Activated CD4-positive, alpha-beta T cell treated with anti-CD3 and anti-CD28 coated beads for 48 hours (primary cell): ENCODE data around the gene SARM1.
A peak's percentile ranks its signal among the peaks of the same experiment; 100 is the strongest.

Experiments used
- DNase-seq: peaks from one replicate; pipeline ENCODE4 v3.0.0-alpha.2; 2020

The SARM1 gene

DNA sequence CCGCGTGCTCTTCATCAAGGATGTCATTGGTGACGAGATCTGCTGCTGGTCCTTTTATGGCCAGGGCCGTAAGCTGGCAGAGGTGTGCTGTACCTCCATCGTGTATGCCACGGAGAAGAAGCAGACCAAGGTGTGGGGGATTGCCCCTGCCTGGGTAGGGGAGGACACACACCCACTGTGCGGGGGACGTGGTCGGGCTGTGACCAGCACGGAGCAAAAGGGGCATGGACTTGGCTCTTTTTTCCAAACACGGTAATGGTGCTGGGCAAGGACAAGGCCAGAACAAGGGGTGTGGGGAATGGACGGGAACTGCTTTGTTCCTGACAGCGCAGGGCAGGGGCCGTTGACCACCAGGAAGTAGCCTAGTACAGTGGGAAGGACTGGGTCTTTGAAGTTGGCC is 29.2 kb upstream of the SARM1 start:
- DNase-seq = no peak

DNA sequence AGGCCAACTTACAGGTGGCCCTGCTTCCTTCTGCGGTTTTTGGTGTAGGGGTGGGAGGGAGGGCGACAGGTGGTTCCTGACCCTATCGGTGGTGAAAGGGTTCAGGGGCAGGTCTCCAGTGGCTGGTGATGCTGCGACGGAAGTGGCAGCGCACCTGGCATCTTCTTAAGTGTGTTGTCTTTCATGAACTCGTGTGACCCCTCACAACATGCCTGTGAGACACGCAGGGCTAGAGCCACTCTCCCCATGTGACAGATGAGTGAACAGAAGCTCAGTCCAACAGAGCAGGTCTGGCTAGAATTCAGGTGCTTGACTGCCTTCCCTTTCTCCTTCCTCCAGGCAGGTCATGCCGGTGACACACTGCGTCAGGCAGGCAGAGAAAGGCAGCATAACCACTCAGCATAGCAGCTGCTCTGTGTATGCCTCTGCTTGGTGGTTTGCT is 28.0 kb upstream of the SARM1 start:
- DNase-seq = no peak

DNA sequence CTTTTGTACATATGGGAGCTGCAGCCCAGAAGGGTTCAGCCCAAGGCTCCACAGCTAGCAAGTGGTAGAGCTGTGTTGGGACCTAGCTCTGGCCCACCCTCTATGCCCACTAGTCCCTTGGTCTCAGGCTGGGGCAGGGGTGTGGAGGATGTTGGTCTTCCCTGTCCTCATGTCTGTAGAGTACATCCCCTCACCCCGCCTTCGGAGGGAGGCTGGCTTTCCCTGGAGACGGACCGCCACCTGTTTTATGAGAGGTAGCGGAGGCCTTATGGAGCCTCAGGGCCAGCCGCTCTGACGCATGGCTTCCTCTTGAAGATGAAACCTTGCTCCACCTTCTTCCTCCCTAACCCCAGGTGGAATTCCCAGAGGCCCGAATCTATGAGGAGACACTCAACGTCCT is 27.5 kb upstream of the SARM1 start:
- DNase-seq = no peak

DNA sequence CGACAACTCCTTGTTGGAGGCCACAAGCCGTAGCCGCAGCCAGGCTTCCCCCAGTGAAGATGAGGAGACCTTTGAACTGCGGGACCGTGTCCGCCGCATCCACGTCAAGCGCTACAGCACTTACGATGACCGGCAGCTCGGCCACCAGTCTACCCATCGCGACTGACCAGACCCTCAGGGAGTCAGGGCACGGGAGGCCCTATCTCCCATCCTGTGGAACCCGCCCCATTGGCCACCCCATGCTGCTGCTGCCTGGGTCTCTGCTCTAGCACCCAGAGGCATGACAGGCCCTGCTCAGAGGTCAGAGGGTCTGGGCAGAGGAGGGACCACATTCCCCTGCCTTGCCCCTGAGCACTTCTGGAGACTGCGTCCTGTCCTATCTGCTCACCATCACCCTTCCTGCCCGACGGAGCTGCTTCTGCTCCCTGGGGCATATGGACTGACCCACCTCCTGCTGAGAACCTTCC is 27.0 kb upstream of the SARM1 start:
- no peak for DNase-seq

DNA sequence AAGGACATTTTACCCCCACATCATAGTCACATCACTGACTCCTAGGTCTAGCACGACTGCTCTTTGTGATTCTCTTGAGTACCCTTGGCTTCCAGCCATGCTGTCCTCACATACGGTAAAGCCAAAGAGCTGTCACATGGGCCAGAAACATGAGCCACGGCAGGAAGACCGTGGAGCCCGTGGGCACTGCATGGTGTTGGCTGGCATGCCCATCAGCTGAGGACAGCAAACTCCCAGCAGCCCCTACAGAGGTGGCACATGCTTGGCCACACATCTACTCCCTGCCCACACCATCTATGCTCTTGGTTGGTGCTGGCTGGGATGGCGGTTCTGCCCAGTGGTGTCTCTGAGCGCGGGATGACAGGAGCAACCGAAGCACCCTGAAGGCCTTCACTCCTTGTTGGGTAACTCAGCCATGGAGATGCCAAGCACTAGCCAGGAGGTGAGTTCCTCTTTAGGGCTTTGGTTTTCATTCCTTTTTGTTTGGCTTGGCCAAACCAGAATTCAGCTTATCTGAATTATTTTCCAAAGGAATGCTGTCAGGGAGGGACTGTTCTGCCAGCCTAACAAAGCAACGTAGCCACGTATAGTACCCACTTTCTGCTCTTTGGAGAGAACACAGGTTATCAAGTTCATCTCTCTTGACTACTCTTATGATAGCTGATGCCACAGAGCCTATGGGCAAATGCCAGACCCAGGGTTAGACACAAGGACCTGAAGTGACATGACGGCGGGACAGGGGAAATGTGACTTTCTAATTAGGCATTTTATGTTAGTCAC is 25.9 kb upstream of the SARM1 start:
- no peak for DNase-seq

DNA sequence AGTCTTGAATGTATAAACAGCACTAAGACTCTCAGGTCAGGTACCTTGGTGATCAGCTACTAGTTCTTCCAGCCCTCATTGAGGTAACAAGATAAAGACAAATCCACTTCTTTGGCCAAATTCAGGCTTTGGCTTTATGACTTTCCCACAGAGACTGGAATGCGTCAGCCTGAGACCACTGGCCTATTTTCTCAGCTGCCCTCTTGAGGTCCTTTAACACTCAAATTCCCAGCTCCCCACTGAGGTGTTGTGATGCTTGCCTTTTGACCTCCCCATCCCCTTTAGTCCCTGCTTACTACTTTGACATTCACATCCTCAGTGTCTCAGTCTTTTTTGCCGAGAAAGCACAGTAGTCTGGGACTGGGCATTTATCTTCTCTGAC is 25.3 kb upstream of the SARM1 start:
- DNase-seq = no peak

DNA sequence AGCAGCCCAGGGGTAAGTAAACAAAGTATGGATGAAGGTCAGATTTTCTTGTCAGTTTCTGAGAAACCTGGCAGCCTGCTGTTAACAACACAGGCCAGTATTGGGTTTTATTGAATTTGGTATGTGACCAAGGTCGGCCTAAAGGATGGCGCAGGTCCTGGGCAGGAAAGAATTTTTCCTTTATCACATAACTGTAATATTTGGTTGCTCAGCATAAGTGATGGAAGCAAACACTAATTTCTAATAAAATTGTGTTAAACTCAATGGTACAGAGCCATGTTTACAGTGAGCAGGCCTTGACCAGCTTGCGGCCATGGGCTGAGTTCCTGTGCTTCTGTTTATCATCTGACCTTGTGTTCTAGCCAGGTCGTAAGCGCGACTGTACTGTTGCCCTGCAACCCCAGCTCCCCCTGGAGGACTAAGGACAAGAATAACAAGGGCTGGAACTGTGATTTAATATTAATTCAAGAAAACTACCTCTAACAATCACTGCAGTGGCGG is 24.7 kb upstream of the SARM1 start:
- DNase-seq = no peak

DNA sequence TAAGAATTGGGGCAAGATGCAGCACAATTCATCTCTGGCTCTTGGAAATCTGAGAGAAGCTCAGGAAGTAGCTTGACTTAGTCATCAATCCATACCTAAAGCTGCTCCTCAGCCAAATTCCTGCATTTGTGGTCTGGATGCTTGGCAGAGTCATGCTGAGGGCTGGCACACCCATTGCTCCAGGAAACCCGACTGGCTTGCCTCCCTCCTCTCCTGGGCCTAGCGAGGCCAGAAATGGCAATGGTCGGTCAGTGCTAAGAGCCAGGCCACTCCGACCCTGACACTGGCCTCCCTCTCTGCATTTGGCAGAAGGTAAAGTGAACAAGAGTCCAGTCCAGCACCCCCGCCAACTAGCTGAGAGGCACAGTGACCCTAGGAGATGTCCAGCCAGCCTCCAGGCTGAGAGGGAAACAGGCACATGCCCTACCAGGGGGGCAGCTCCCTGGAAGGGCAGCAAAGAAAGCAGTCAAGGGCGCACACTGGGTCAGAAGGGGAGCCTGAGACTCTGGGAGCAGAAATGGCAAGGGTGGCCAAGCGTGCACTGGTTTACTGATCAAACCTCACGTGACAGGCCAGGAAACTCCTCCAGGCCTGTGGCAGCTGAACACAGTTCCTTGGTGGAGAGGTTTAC is 24.1 kb upstream of the SARM1 start:
- no peak for DNase-seq

DNA sequence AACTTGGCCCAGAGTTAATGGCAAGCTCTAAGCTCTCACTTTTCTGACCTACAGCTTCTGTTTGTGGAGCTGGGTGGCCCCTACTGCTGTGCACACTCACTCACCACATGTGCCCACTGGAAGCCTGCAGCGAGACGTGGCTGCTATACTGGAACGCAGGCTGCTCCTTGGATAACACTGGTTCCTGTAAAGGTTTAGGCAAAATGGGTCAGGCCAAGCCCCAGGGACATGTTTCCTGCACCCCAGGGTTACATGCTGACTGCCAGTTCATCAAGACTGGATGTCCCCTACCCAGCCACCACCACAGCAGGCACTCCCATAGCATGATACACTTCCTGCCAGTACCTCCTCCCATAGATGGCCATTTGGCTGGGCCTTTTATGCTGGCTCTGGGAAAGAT is 22.5 kb upstream of the SARM1 start:
- no peak for DNase-seq

DNA sequence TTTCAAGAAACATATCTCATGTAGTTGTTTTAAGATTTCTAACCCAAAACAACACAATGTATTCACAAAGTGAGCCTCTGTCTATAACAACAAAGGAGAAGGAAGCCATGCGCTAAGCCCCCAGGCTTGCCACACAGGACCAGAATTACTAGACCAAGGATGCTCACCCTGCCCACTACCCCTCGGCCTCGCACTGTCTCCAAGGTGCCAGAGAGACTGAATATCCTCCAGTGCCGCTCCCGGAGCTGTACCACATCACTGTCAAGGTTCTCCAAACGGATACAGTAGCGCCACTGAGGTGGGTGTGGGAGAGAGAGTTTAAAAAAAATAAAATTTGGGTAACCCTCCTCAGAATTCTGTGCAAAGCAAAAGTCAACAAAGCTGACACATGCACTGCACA is 21.2 kb upstream of the SARM1 start:
- no peak for DNase-seq

DNA sequence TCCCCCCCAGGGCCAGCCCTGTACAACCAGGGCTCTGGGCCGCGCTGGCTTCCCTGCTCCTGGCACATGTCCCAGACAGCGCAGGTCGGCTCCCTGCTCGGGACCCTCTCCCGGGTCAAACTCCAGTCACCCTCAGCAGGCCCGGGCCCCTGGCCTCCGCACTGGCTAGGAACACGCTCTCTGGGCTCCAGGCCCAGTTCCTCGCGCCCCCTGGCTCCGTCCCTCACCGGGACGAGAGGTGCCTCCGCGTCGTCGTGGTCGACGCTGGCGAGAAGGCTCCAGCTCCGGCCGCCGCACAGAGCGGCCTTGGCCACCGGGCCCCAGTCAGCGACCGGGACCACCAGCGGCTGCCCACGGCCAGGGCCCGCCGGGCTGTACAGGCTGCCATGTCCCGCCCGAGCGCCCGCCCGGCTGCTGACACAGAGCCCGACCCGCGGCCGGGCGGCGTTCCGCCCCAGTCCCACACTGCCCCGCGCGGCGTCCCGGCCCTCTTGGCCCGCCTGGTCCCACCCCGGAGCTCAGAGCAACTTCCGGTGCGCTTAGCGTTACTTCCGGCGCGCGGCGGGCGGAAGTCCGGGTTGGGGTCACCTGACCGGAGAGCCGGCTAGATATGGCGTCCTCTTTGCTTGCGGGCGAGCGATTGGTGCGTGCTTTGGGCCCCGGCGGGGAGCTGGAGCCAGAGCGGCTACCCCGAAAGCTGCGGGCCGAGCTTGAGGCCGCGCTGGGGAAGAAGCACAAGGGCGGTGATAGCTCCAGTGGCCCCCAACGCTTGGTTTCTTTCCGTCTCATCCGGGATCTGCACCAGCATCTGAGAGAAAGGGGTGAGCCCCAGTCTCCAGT is 14.2 kb upstream of the SARM1 start, which contains the start of gene POLDIP2:
POLDIP2 (minus strand) TSS at position 467 of the 840 bp plus-strand sequence; CDS start at position 388, 79 bp downstream.
- DNase-seq = peak; percentile 97

DNA sequence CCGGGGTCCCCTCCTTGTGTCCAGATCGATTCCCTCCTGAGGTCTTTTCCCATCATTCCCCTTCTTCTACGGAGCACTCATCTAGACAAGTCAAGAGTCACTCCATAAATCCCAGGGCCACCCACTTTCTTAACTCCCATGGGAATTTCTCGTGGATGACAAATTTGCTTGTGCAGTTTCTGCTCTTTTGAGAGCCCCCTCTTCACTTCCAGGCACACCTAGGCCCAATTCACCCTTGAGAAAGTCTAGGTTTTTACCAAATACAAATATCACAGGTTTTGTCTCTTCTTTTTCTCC is 13.6 kb upstream of the SARM1 start:
- no peak for DNase-seq

DNA sequence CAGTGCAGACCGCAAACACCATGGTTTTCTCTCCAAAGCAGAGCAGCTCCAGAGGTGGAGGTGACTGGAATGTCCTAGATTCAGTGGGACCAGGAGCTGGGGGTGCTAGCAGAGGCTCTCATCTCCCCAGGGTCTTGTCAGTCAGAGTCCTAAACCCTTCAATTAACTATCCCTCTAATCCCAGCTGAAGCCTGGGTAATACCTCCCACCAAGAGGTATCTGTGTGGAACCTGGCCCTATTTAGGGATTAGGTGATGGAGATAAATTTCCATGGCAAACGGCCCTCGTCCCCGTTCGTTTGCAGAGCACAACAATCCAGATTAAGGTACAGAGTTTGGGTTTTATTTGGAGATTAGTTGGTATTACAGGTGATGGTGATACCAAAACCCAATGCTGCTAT is 8.3 kb upstream of the SARM1 start:
- no peak for DNase-seq

DNA sequence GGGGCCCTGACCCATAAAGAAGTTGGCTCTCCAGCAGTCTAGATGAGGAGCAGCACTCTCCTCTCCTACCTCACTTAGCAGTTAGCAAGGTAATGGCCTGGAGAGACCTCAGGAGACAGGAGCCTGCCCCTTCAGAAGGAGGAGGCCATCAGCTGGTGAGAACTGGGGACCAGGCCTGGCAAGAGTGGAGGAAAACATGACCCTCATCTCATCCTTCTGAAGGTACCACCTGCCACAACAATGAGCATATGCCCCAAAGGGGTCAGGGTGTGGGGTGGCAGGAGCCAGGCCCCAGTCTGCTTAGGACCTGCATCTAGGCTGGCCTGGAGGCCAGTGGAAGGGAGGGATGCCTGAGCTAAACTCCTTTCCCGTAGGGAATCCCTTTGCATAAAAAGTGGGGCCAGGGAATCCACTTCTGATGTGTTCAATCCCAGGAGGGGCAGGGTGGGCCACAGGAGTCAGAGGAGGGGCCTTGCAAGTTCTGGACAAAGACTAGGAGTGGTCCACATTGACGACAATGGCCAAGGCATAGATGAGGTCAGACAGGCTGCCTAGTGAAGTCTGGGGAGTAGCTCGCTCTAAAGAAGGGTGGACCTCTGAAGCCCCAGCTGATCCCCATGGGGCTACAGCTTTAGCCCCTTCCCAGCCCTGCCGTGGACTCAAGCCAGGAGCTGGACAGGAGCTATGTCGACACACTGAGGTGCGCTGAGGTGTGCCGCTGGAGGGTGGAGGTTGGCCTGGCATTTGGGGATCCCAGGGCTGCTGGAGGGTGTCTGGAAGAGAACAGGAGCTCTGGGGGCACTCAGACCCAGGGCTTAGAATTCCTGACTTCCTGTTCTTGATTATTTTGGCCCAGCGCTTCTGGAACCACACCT is 7.5 kb upstream of the SARM1 start:
- DNase-seq = no peak

DNA sequence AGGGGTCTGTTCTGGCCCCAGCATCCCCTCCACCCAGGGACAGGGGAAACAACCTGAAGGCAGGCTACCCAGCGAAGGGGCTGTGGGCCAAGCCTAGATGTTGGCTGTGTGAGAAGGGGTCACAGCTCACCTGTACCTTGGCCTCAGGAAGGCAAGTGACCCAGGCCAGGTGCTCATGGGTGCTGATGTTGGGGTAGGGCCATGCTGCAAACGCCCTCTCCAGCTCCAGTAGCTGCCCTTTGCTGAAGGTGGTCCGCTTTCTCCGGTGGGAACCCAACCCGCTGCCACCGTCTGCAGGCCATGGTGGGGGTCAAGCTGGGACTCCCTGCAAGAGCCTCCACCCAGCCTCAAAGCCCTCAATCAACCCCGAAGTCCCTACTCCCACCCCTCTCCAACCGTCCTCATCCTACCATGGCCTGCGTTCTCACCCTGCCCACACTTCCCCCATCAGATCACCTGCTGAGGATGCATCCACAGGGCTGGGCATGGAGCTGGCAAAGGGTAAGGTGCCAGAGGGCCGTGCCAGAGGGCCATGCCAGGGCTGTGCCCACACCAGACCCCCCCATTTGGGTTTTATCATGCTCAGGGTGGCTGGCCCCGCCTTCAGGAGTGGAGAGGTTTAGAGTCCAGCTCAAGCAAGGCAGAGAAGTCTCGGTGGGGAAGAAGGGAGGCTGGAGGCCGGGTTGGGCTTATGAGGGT is 6.7 kb upstream of the SARM1 start, which contains the start of gene SEBOX:
SEBOX (minus strand) TSS at position 535 of the 699 bp plus-strand sequence; CDS start at position 487, 48 bp downstream.
- DNase-seq = no peak

DNA sequence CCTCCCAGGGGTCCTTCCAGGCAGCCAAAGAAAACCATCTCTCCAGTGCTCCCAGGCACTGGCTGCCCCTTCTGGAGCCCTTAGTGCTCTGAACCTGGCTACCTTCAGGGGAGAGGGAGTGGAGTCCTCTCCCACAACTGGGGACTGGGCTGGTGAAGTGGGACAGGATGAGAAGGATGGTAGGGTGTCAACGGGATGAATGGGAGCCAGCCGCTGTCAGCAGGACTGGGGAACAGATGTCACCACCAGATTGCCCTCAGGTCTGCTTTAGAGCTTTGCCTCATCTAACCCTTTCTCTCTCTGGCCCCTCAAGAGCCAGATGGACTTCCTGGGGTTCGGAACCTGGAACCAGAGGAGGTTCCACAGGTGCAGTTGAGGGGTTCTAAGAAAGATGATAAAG is 6.0 kb upstream of the SARM1 start:
- DNase-seq = no peak

DNA sequence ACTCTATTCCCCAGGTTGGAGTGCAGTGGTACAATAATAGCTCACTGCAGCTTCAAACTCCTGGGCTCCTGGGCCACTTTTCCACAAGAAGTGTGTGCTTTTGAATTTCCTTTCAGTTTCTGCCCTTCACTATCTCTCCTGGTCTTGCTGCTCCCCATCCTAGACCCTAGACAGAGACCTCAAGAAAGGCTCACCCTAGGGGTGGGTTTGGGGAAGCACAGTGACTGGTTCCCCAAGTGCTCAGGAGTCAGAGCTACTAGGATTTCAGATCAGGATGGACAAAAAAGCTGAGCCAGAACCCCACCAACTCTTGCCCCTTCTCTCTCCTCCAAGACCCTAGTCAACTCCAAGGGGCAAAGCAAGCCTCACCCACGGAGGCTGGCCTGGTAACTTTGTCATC is 4.9 kb upstream of the SARM1 start:
- no peak for DNase-seq

DNA sequence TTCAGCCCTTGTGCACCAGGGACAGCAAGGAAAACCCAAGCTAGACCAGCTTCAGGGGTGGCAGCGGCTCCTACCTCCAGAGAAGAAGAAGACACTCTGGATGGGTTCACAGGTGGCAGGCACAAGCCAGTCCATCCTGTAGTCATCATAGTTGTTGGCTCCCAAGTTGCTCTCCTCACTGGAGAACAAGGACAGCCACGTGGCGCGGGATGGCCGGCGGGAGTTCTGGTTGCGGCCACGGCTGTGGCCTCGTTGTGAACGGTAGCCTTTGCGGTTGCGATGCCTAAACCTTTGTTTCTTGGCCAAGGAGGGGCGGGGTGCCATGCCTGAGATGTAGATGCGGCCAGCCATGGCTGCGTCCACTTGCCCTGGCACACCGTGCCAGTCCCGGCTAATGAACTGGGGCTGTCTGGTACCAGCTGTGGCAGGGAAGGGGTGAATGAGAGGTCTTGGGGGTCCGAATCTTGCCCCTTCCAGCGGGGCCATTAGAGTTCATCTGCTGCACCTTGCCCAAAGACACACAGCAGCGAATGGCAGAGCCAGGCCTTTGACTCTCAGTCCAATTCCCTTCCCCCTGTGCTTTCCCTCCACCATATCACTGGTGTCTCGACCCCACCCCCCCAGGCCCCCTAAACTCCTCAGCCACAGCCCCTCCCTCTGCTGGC is 3.7 kb upstream of the SARM1 start:
- no peak for DNase-seq

DNA sequence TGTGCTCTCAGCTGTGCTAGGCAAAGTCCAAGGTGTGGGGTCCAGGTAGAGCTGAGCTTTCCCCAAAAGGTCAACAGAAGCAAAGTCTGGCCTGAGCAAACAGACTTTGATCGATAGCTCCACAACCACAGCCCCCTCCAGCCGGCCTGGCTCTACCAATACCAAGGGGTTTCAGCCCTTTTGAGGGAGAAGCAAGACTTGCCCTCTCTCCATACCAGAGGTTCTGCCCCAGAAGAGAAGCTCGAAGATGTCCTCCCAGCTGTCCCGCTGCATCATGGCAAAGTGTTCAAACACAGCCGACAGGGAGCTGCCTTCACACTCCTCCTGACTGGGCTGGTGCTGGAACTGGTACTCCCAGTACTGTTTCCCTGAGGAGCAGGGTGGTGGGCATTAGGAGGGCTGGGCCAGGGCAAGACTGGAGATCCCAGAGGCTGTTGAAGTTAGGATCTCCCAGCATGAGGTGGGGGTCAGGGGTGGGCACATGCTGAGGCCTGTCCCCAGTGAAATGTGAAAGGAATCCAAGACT is 3.1 kb upstream of the SARM1 start:
- DNase-seq = no peak

DNA sequence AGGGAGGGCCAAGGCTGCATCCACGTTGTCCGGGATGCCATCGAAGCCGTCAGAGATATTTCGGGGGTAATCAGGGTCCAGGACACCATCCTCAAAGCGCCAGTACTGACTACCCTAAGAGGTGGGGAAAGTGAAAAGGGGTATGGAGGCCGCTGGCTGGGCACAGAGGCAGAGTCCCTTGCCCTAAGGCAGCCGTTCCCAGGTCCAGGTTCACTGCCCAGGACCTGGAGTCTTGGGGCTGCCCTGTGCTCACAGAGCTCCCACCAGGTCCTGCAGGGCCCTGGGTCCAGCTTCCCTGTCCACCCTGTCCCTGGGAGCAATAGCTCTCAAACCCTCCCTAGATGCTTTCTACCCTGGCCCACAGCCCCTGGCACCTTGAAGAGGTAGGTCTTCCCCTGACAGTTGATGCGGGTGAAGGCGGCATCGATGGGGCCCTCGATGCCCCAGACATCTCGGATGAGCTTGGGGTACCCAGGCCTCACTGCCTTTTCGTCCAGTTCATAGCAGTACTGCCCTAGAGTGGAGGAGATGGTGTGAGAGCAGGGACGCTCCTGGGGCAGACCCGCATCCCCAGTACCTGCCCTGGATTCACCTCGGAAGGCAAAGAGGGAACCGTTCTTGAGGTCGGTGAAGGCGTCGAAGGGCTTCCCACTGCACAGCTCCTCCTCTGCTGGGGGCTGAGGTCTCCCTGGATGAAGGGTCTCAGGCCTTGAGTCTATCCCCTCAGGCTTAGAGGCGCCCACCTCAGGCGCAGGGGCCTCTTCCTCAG is 2.4 kb upstream of the SARM1 start:
- DNase-seq = no peak
